MCF 10A (cell line): ENCODE data around the gene PROK1. TPM values are rescaled to one million over a fixed set of nuclear protein-coding genes. Genes with fewer than 3 reads are reported as not detected.

Experiments used
- BruUV-seq: library from RNA; stranded (reverse); fragments of 400-500 nt; replicated peaks from 2 replicates; lab custom pipeline; 2021; lab: Mats Ljungman, UMichigan
- CTCF ChIA-PET: fragments of 300-600 bp; sonication (Branson Sonifier 250); formaldehyde crosslinking; extraction: SDS; loops from one replicate; lab custom pipeline; 2021; ENCODE audit warnings: antibody characterized with exemption, inconsistent platforms; lab: Yijun Ruan, JAX
- POLR2A ChIA-PET: fragments of 300-600, 350-650 bp; sonication (Branson Sonifier 250); formaldehyde crosslinking; extraction: SDS; loops from one replicate; lab custom pipeline; 2020; ENCODE audit warnings: antibody characterized with exemption, inconsistent platforms; lab: Yijun Ruan, JAX
- DNase-seq: peaks from one replicate; pipeline ENCODE4 v3.0.0-alpha.2; 2018; ENCODE audit not compliant: unreplicated experiment
- H3K27ac Mint-ChIP-seq: one replicate; pipeline ENCODE4 v1.8.0; 2022; ENCODE audit warnings: mild to moderate bottlenecking, low read depth, mixed read lengths; ENCODE audit not compliant: unreplicated experiment
- H3K27me3 Mint-ChIP-seq: one replicate; pipeline ENCODE4 v1.8.0; 2022; ENCODE audit warnings: mixed read lengths; ENCODE audit not compliant: insufficient read depth, unreplicated experiment
- H3K36me3 Mint-ChIP-seq: one replicate; pipeline ENCODE4 v1.8.0; 2022; ENCODE audit warnings: mild to moderate bottlenecking, moderate library complexity, mixed read lengths; ENCODE audit not compliant: insufficient read depth, unreplicated experiment
- H3K4me1 Mint-ChIP-seq: one replicate; pipeline ENCODE4 v1.8.0; 2022; ENCODE audit warnings: mixed read lengths; ENCODE audit not compliant: insufficient read depth, unreplicated experiment
- H3K4me3 Mint-ChIP-seq: one replicate; pipeline ENCODE4 v1.8.0; 2022; ENCODE audit warnings: mild to moderate bottlenecking, moderate library complexity, mixed read lengths; ENCODE audit not compliant: unreplicated experiment
- H3K9me3 Mint-ChIP-seq: one replicate; pipeline ENCODE4 v1.8.0; 2022; ENCODE audit warnings: mixed read lengths; ENCODE audit not compliant: unreplicated experiment
- intact Hi-C: fragments of 100-400 bp; cut with micrococcal nuclease; formaldehyde crosslinking; loops from 2 replicates; pipeline ENCODE4 v1.14.1; 2022
- total RNA-seq: library from RNA; stranded (reverse); gene quantifications from 2 replicates; pipeline ENCODE4 v1.2.3, GENCODE V29; 2022
- TF ChIP-seq, protein P1 (sequence below): fragments of 200-600 bp; IDR thresholded peaks from one replicate; pipeline ENCODE4 v1.8.0; 2022; ENCODE audit warnings: antibody characterized with exemption, mild to moderate bottlenecking; ENCODE audit not compliant: unreplicated experiment

The PROK1 gene
- total RNA-seq, 1 experiment from 2014 or later, result not detected

DNA sequence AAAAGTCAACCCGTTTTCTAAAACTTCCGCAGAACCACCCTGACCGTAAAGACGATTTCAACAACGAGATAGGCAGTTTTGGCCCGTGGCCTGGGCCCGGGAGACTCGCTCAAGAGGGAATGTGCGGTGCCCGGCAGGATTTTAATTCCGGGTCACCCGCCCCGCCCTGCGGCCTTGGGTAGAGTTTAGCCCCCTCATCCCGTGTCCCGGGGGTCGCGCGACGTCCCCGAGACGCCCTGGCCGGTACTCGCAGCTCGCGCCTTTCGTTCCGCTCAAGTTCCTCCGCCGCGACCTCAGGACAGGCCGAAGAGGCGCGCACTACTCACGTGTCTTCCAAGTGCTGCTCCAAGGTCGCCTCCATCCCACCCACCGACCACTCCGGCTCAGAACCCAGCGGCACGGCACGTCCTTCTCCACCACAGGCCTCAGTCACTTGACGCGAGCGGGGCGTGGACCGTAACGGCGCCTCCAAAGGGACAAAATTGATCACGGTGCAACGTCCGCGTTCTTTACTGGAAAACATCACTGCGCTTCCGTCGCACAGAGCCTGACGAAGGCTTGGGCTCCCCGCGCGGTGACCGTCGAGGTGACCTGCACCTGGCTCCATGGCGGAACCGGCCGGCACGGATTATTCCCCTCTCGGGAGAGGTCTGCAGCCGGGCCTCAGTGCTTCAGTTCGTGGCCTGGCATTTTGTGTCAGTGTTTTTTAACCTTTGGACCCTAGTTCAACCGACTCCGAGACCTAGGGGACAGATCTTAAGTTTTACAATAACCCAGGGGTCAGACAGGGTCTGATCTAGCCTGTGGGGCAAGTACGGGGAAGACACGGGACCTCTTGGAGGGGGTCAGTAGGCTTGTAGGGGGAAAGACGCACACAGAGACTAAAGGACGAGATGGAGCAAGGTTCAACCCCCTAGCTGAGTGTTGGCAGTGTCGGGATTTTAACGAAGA is 43.4 kb upstream of the PROK1 start, which contains the start of gene LAMTOR5:
Gene LAMTOR5, minus strand, starts transcription at position 435 of the 951 bp plus-strand sequence. Its CDS starts 74 bp downstream, at position 361.
- peak; percentile 90 for DNase-seq
- Mint-ChIP-seq H3K4me3 (peak within 1 kb of the TSS; percentile 100), H3K9me3 (no peaks in the 10 kb centered on the region), H3K4me1 (peaks cover 9% of the 10 kb centered on the region), H3K27ac (peak within 1 kb of the TSS; percentile 100), H3K27me3 (no peaks in the 10 kb centered on the region), H3K36me3 (peaks cover 27% of the 10 kb centered on the region)
- intact Hi-C loops, result loop anchor here (1.0 kb wide), 2 partner anchors 53 to 204 kb away; no protein-coding TSS in a partner anchor
- BruUV-seq, result TSS peak; percentile 82
- TF ChIP-seq, protein P1, sequence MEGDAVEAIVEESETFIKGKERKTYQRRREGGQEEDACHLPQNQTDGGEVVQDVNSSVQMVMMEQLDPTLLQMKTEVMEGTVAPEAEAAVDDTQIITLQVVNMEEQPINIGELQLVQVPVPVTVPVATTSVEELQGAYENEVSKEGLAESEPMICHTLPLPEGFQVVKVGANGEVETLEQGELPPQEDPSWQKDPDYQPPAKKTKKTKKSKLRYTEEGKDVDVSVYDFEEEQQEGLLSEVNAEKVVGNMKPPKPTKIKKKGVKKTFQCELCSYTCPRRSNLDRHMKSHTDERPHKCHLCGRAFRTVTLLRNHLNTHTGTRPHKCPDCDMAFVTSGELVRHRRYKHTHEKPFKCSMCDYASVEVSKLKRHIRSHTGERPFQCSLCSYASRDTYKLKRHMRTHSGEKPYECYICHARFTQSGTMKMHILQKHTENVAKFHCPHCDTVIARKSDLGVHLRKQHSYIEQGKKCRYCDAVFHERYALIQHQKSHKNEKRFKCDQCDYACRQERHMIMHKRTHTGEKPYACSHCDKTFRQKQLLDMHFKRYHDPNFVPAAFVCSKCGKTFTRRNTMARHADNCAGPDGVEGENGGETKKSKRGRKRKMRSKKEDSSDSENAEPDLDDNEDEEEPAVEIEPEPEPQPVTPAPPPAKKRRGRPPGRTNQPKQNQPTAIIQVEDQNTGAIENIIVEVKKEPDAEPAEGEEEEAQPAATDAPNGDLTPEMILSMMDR, result no peak
- POLR2A ChIA-PET, result interaction anchor here (0.6 to 4.8 kb wide), 26 partner anchors 11 to 373 kb away, joined by 3 to 114 read pairs (median 4); partner anchors contain the start of genes RBM15 and STRIP1
- CTCF ChIA-PET, result interaction anchor here (0.9 to 16.5 kb wide), 12 partner anchors 16 to 204 kb away, joined by 3 to 808 read pairs (median 10); partner anchors contain the start of gene PROK1

DNA sequence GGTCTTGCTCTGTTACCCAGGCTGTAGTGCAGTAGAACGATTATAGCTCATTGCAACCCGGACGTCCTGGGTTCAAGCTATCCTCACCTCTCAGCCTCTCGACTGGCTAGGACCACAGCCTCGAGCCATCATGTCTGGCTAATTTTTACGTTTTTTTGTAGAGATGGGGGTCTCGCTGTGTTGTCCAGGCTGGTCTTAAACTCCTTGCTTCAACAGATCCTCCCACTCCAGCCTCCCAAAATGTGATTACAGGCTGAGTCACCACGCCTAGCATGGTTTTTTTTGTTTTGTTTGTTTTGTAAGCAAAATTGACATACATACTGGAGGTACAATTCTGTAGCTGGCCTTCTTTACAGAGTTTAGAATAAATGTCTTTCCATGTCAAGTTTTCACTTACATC is 42.5 kb upstream of the PROK1 start:
- no peaks in the 10 kb centered on the region for H3K9me3 Mint-ChIP-seq
- no peak for DNase-seq
- no peaks in the 10 kb centered on the region for H3K27me3 Mint-ChIP-seq
- BruUV-seq, result no TSS peak
- POLR2A ChIA-PET, result interaction anchor here (0.7 to 4.8 kb wide), 19 partner anchors 15 to 1987 kb away, joined by 3 to 114 read pairs (median 4); partner anchors contain the start of gene RBM15
- intact Hi-C loops, result loop anchor here (1.0 kb wide), 2 partner anchors 52 to 205 kb away; no protein-coding TSS in a partner anchor
- CTCF ChIA-PET, result interaction anchor here (0.7 to 16.5 kb wide), 15 partner anchors 15 to 1346 kb away, joined by 3 to 808 read pairs (median 5); partner anchors contain the start of gene PROK1
- H3K36me3 Mint-ChIP-seq, result peaks cover 20% of the 10 kb centered on the region
- H3K4me3 Mint-ChIP-seq, result peak overlapping the region; percentile 100
- TF ChIP-seq, protein P1, result no peak
- H3K4me1 Mint-ChIP-seq, result peaks cover 12% of the 10 kb centered on the region
- H3K27ac Mint-ChIP-seq, result peak overlapping the region; percentile 100

DNA sequence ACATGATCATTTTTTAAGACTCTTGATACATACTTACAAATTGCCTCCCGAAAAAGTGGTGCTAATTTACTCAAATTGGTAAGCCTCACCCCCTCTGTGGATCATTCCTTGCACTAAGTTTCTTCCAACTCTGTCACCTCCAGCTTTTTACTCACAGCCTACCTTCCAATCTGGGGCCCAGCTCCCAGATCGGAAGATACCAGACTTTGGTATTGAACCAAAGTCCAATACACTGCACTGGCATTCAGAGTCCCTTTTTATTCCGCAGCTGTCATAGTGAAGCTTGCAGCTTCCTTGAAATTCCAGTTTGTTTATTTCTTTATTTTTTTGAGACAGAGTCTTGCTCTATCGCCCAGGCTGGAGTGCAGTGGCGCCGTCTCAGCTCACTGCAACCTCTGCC is 41.6 kb upstream of the PROK1 start:
- Mint-ChIP-seq H3K27ac (no peak overlapping the region), H3K4me3 (no peak overlapping the region), H3K9me3 (no peaks in the 10 kb centered on the region), H3K27me3 (no peaks in the 10 kb centered on the region), H3K36me3 (peaks cover 12% of the 10 kb centered on the region), H3K4me1 (peaks cover 12% of the 10 kb centered on the region)
- POLR2A ChIA-PET, result interaction anchor here (1.6 to 4.8 kb wide), 7 partner anchors 16 to 71 kb away, joined by 4 to 114 read pairs (median 8); partner anchors contain the start of gene RBM15
- TF ChIP-seq, protein P1, result no peak
- DNase-seq, result no peak
- no TSS peak for BruUV-seq
- intact Hi-C loops, result no loop called here
- CTCF ChIA-PET, result interaction anchor here (0.6 to 16.5 kb wide), 11 partner anchors 14 to 1346 kb away, joined by 3 to 808 read pairs (median 14); partner anchors contain the start of gene PROK1
